K562 (cell line): Measurements from ENCODE around the gene ODAD3. TPM values are rescaled to one million over a fixed set of nuclear protein-coding genes. Genes with fewer than 3 reads are reported as not detected.

Experiments used
- HEY1 ChIP-seq: fragments of 250-450 bp; sonication (Bioruptor Pico); IDR thresholded peaks from 2 replicates; pipeline ENCODE4 v1.5.0; 2020; ENCODE audit warnings: mild to moderate bottlenecking, moderate library complexity, borderline replicate concordance
- HMG20A ChIP-seq: fragments of 450-650 bp; formaldehyde crosslinking; conservative IDR thresholded peaks from 2 replicates; pipeline ENCODE4 v1.4.0; 2020; ENCODE audit warnings: mild to moderate bottlenecking, mixed read lengths
- HNRNPK ChIP-seq: fragments of 200-400 bp; formaldehyde crosslinking; IDR thresholded peaks from one replicate; pipeline ENCODE4 v1.6.1; 2018; ENCODE audit warnings: mild to moderate bottlenecking, low read depth, low read length; ENCODE audit not compliant: poor library complexity, severe bottlenecking
- MAZ ChIP-seq, 2 experiments: fragments of 450-650 bp in 1 of 2; sonication (generic) in 1 of 2; formaldehyde crosslinking; IDR thresholded peaks in 1 of 2; conservative IDR thresholded peaks in 1 of 2; 2 replicates each; pipeline versions ENCODE4 v1.4.0 to v1.5.0; 2020; ENCODE audit warnings: mild to moderate bottlenecking in 1 of 2, missing genetic modification reagents in 1 of 2
- RAD21 ChIP-seq, 2 experiments: fragments of 250-450 bp in 1 of 2; fragments of 450-650 bp in 1 of 2; sonication (Bioruptor Pico) in 1 of 2; formaldehyde crosslinking in 1 of 2; IDR thresholded peaks in 1 of 2; conservative IDR thresholded peaks in 1 of 2; 2 replicates each; pipeline versions ENCODE4 v1.4.0 to v1.8.0; 2020 to 2022; ENCODE audit warnings: mild to moderate bottlenecking in 2 of 2, moderate library complexity in 1 of 2
- SIRT6 ChIP-seq: IDR thresholded peaks from one replicate; pipeline ENCODE4 v1.6.1; 2012; ENCODE audit warnings: low read depth, mild to moderate bottlenecking, control low read depth, inconsistent platforms, low read length, moderate library complexity
- SMARCA5 ChIP-seq: fragments of 450-650 bp; IDR thresholded peaks from 2 replicates; pipeline ENCODE4 v1.6.1; 2016
- TEAD2 ChIP-seq: fragments of 450-650 bp; IDR thresholded peaks from 2 replicates; pipeline ENCODE4 v1.6.1; 2016; ENCODE audit warnings: missing genetic modification characterization, control low read depth, missing compliant biosample characterization
- WHSC1 ChIP-seq: IDR thresholded peaks from one replicate; pipeline ENCODE4 v1.6.1; 2012; ENCODE audit warnings: low read length, control low read depth, inconsistent platforms
- ZKSCAN1 ChIP-seq: fragments of 150-350 bp; IDR thresholded peaks from 2 replicates; pipeline ENCODE4 v1.6.1; 2016; ENCODE audit warnings: low read depth, low read length
- ZNF586 ChIP-seq: fragments of 450-650 bp; formaldehyde crosslinking; conservative IDR thresholded peaks from 2 replicates; pipeline ENCODE4 v1.4.0; 2020; ENCODE audit warnings: mild to moderate bottlenecking, moderate library complexity
- polyA plus RNA-seq, 8 experiments: library from polyadenylated mRNA; depleted of rRNA in 4 of 8; stranded (reverse) in 5 of 8; unstranded in 3 of 8; fragments of >200 nt; fragmentation: Nextera tagmentation in 2 of 8; fragmentation: Illumina TruSeq in 1 of 8; extraction: Ambion mirVana in 2 of 8; extraction: Trizol in 1 of 8; gene quantifications; 2 replicates each; pipeline versions ENCODE4 v1.2.1 to v1.2.3, GENCODE V29; 2011 to 2014; ENCODE audit warnings: inconsistent platforms in 1 of 8, missing spikeins in 1 of 8
- total RNA-seq, 7 experiments: library from RNA; depleted of rRNA in 6 of 7; stranded (reverse); fragments of >200 nt in 6 of 7; fragmentation: Illumina TruSeq in 2 of 7; extraction: Trizol in 2 of 7; gene quantifications; 2 replicates each; pipeline versions ENCODE4 v1.2.1 to v1.2.3, GENCODE V29; 2011 to 2021; ENCODE audit warnings: low replicate concordance in 1 of 7
- TF ChIP-seq, protein P1 (sequence below): fragments of 250-450 bp; sonication (Bioruptor Pico); IDR thresholded peaks from 2 replicates; pipeline ENCODE4 v1.5.0; 2021
- TF ChIP-seq, protein P2 (sequence below), 2 experiments: fragments of 200-800 bp in 1 of 2; sonication (Bioruptor generic) in 1 of 2; sonication (generic) in 1 of 2; formaldehyde crosslinking in 1 of 2; IDR thresholded peaks in 1 of 2; conservative IDR thresholded peaks in 1 of 2; 2 replicates each; pipeline versions ENCODE4 v1.5.0 to v1.6.1; 2016 to 2020; ENCODE audit warnings: missing compliant biosample characterization in 1 of 2, missing genetic modification characterization in 1 of 2, missing genetic modification reagents in 1 of 2
- TF ChIP-seq, protein P3 (sequence below): fragments of 450-650 bp; IDR thresholded peaks from one replicate; pipeline ENCODE4 v1.6.1; 2018; ENCODE audit warnings: mild to moderate bottlenecking, moderate library complexity; ENCODE audit not compliant: partially characterized antibody
- TF ChIP-seq, protein P4 (sequence below): fragments of 250-450 bp; sonication (Bioruptor Pico); IDR thresholded peaks from 2 replicates; pipeline ENCODE4 v1.8.0; 2022; ENCODE audit warnings: inconsistent platforms
- TF ChIP-seq, protein P5 (sequence below): fragments of 250-450 bp; sonication (Bioruptor Pico); IDR thresholded peaks from 2 replicates; pipeline ENCODE4 v1.5.0; 2020; ENCODE audit warnings: mild to moderate bottlenecking, borderline replicate concordance

Gene ODAD3
- total and polyA plus RNA-seq, 9 of the 15 experiments (the other 6 are each of a cell fraction or from before 2014, with no cell fraction given): 0.07 to 0.72 (median 0.14) TPM; not detected in 2

DNA sequence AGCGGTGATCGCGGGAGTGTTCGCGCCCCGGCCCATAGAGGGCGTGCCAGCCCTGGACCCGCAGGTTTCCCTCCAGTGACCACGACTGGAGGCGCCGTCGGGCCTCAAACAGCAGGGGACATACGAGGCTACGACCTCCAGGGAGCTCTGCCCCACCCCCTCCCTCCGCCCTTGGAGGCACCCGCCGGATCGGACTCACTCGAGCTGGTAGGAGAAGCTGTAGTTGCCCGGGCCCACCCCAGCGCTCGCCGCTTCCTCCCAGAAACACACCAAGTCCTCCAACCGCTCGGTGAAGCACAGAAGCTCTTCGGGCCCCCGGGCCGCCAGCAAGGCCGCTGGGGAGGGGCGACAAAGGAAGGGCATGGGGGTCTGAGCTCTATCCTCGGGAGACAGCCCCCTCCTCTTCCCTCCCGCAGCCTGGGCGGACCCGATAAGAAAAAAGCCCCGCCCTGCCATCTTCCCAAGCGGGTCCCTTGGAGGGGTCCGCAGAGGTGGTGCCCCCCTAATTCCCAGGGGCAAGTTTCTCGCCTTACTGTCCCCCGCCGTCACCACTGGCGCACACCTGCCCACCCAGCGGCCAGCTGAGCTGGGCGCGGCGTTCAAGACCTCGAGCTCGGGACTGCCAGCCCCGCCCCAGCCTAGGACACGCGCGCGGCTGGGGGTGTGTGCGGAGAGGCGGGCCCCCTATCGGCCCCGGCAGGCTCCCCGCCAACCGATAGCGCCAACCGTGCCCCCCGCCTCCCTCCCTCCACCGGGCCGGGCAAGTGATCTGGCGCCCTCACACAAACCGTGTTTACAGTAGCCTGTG lies 51.8 kb downstream of the ODAD3 start (continued):
- TF ChIP-seq RAD21 (CRISPR knock-in tag; conservative IDR thresholded peaks at IDR 0.05 in 1 of 2, IDR thresholded peaks at IDR 0.05 in 1 of 2) (peak; percentile 56 to 83), HNRNPK (no peak), TEAD2 (tag) (no peak), MAZ (CRISPR knock-in tag; conservative IDR thresholded peaks at IDR 0.05 in 1 of 2, IDR thresholded peaks at IDR 0.05 in 1 of 2) (peak; percentile 53 to 86), HEY1 (no peak), HMG20A (no peak), WHSC1 (no peak), ZKSCAN1 (no peak), SMARCA5 (no peak; the same call in 1 of the 2 replicates), ZNF586 (no peak), SIRT6 (no peak)
- TF ChIP-seq, protein P1, sequence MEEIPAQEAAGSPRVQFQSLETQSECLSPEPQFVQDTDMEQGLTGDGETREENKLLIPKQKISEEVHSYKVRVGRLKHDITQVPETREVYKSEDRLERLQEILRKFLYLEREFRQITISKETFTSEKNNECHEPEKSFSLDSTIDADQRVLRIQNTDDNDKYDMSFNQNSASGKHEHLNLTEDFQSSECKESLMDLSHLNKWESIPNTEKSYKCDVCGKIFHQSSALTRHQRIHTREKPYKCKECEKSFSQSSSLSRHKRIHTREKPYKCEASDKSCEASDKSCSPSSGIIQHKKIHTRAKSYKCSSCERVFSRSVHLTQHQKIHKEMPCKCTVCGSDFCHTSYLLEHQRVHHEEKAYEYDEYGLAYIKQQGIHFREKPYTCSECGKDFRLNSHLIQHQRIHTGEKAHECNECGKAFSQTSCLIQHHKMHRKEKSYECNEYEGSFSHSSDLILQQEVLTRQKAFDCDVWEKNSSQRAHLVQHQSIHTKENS (CRISPR knock-in tag): no peak
- TF ChIP-seq, protein P2, sequence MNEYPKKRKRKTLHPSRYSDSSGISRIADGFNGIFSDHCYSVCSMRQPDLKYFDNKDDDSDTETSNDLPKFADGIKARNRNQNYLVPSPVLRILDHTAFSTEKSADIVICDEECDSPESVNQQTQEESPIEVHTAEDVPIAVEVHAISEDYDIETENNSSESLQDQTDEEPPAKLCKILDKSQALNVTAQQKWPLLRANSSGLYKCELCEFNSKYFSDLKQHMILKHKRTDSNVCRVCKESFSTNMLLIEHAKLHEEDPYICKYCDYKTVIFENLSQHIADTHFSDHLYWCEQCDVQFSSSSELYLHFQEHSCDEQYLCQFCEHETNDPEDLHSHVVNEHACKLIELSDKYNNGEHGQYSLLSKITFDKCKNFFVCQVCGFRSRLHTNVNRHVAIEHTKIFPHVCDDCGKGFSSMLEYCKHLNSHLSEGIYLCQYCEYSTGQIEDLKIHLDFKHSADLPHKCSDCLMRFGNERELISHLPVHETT (CRISPR knock-in tag; conservative IDR thresholded peaks at IDR 0.05 in 1 of 2, IDR thresholded peaks at IDR 0.05 in 1 of 2): peak in 1 of 2 experiments; percentile 71; a peak in 2 of 4 replicates
- TF ChIP-seq, protein P3, sequence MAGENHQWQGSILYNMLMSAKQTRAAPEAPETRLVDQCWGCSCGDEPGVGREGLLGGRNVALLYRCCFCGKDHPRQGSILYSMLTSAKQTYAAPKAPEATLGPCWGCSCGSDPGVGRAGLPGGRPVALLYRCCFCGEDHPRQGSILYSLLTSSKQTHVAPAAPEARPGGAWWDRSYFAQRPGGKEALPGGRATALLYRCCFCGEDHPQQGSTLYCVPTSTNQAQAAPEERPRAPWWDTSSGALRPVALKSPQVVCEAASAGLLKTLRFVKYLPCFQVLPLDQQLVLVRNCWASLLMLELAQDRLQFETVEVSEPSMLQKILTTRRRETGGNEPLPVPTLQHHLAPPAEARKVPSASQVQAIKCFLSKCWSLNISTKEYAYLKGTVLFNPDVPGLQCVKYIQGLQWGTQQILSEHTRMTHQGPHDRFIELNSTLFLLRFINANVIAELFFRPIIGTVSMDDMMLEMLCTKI: no peak
- TF ChIP-seq, protein P4, sequence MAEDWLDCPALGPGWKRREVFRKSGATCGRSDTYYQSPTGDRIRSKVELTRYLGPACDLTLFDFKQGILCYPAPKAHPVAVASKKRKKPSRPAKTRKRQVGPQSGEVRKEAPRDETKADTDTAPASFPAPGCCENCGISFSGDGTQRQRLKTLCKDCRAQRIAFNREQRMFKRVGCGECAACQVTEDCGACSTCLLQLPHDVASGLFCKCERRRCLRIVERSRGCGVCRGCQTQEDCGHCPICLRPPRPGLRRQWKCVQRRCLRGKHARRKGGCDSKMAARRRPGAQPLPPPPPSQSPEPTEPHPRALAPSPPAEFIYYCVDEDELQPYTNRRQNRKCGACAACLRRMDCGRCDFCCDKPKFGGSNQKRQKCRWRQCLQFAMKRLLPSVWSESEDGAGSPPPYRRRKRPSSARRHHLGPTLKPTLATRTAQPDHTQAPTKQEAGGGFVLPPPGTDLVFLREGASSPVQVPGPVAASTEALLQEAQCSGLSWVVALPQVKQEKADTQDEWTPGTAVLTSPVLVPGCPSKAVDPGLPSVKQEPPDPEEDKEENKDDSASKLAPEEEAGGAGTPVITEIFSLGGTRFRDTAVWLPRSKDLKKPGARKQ (CRISPR knock-in tag): no peak
- TF ChIP-seq, protein P5, sequence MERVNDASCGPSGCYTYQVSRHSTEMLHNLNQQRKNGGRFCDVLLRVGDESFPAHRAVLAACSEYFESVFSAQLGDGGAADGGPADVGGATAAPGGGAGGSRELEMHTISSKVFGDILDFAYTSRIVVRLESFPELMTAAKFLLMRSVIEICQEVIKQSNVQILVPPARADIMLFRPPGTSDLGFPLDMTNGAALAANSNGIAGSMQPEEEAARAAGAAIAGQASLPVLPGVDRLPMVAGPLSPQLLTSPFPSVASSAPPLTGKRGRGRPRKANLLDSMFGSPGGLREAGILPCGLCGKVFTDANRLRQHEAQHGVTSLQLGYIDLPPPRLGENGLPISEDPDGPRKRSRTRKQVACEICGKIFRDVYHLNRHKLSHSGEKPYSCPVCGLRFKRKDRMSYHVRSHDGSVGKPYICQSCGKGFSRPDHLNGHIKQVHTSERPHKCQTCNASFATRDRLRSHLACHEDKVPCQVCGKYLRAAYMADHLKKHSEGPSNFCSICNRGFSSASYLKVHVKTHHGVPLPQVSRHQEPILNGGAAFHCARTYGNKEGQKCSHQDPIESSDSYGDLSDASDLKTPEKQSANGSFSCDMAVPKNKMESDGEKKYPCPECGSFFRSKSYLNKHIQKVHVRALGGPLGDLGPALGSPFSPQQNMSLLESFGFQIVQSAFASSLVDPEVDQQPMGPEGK (CRISPR knock-in tag): no peak
